HepG2 (cell line): ENCODE data around the gene RTN4. TPM values are rescaled to one million over a fixed set of nuclear protein-coding genes. Genes with fewer than 3 reads are reported as not detected.

Source experiments
- ARHGAP35 ChIP-seq: sonication (generic); formaldehyde crosslinking; IDR thresholded peaks from 2 replicates; pipeline ENCODE4 v1.9.0; 2022; ENCODE audit warnings: mild to moderate bottlenecking, inconsistent platforms, moderate library complexity, missing genetic modification reagents, borderline replicate concordance
- ARNT2 ChIP-seq: sonication (generic); formaldehyde crosslinking; IDR thresholded peaks from 2 replicates; pipeline ENCODE4 v1.8.0; 2022; ENCODE audit warnings: mild to moderate bottlenecking, low read depth, missing genetic modification reagents, moderate library complexity
- CAMTA2 ChIP-seq: sonication (generic); formaldehyde crosslinking; IDR thresholded peaks from 2 replicates; pipeline ENCODE4 v1.4.0; 2020; ENCODE audit warnings: mild to moderate bottlenecking, missing genetic modification reagents, borderline replicate concordance
- DMAP1 ChIP-seq: IDR thresholded peaks from 2 replicates; pipeline ENCODE4 v1.6.1; 2016
- ELF3 ChIP-seq: IDR thresholded peaks from 2 replicates; pipeline ENCODE4 v1.6.1; 2016; ENCODE audit warnings: missing genetic modification reagents, missing compliant biosample characterization
- HDAC2 ChIP-seq: sonication (generic); formaldehyde crosslinking; IDR thresholded peaks from 2 replicates; pipeline ENCODE4 v1.4.0; 2020; ENCODE audit warnings: missing genetic modification reagents
- IKZF5 ChIP-seq: IDR thresholded peaks from 2 replicates; pipeline ENCODE4 v1.6.1; 2018; ENCODE audit warnings: missing genetic modification reagents, mild to moderate bottlenecking, missing compliant biosample characterization
- NFKB2 ChIP-seq: sonication (generic); formaldehyde crosslinking; IDR thresholded peaks from 2 replicates; pipeline ENCODE4 v1.4.0; 2020; ENCODE audit warnings: missing genetic modification reagents, borderline replicate concordance
- NFRKB ChIP-seq: fragments of 450-650 bp; IDR thresholded peaks from 2 replicates; pipeline ENCODE4 v1.6.1; 2017
- NR2F1 ChIP-seq, 2 experiments: fragments of 450-650 bp in 1 of 2; formaldehyde crosslinking in 1 of 2; IDR thresholded peaks; 2 replicates each; pipeline versions ENCODE4 v1.5.0 to v1.6.1; 2016 to 2020; ENCODE audit warnings: mild to moderate bottlenecking in 1 of 2, missing compliant biosample characterization in 1 of 2, missing genetic modification reagents in 1 of 2, moderate library complexity in 1 of 2
- PHF8 ChIP-seq: sonication (generic); formaldehyde crosslinking; IDR thresholded peaks from 2 replicates; pipeline ENCODE4 v1.5.0; 2020; ENCODE audit warnings: missing genetic modification reagents
- PLRG1 ChIP-seq: fragments of 450-650 bp; conservative IDR thresholded peaks from 2 replicates; pipeline ENCODE4 v1.6.1; 2016
- RORA ChIP-seq: sonication (generic); formaldehyde crosslinking; IDR thresholded peaks from 2 replicates; pipeline ENCODE4 v1.5.0; 2020; ENCODE audit warnings: mild to moderate bottlenecking, missing genetic modification reagents, moderate library complexity
- SALL1 ChIP-seq: sonication (generic); formaldehyde crosslinking; IDR thresholded peaks from 2 replicates; pipeline ENCODE4 v1.8.0; 2022; ENCODE audit warnings: mild to moderate bottlenecking, missing genetic modification reagents
- SNAPC2 ChIP-seq: sonication (generic); formaldehyde crosslinking; IDR thresholded peaks from 2 replicates; pipeline ENCODE4 v1.8.1; 2022; ENCODE audit warnings: mild to moderate bottlenecking, missing genetic modification reagents
- SNRNP70 ChIP-seq: fragments of 200-400 bp; formaldehyde crosslinking; IDR thresholded peaks from 2 replicates; pipeline ENCODE4 v1.6.1; 2017; ENCODE audit warnings: mild to moderate bottlenecking, low read depth, low read length, moderate library complexity
- SOX13 ChIP-seq, 3 experiments: fragments of 450-650 bp in 1 of 3; sonication (generic) in 1 of 3; formaldehyde crosslinking in 1 of 3; IDR thresholded peaks in 2 of 3; conservative IDR thresholded peaks in 1 of 3; 2 replicates each; pipeline versions ENCODE4 v1.5.0 to v1.6.1; 2016 to 2020; ENCODE audit warnings: antibody characterized with exemption in 1 of 3, mild to moderate bottlenecking in 1 of 3, missing compliant biosample characterization in 1 of 3, missing genetic modification reagents in 1 of 3, moderate library complexity in 1 of 3
- SPEN ChIP-seq: sonication (generic); formaldehyde crosslinking; IDR thresholded peaks from 2 replicates; pipeline ENCODE4 v1.5.1; 2020; ENCODE audit warnings: low read depth, mild to moderate bottlenecking, missing genetic modification reagents
- TEAD3 ChIP-seq: optimal IDR thresholded peaks from 2 replicates; pipeline ENCODE3; 2016; ENCODE audit warnings: borderline replicate concordance
- U2AF1 ChIP-seq: fragments of 200-400 bp; formaldehyde crosslinking; optimal IDR thresholded peaks from 2 replicates; pipeline ENCODE3; 2017; ENCODE audit warnings: mild to moderate bottlenecking, low read depth, low read length
- YEATS2 ChIP-seq: sonication (generic); formaldehyde crosslinking; IDR thresholded peaks from 2 replicates; pipeline ENCODE4 v1.4.0; 2020; ENCODE audit warnings: missing genetic modification reagents, borderline replicate concordance
- ZNF274 ChIP-seq: sonication (generic); formaldehyde crosslinking; IDR thresholded peaks from 2 replicates; pipeline ENCODE4 v1.5.1; 2020; ENCODE audit warnings: mild to moderate bottlenecking, missing genetic modification reagents
- ZNF326 ChIP-seq: sonication (generic); formaldehyde crosslinking; IDR thresholded peaks from 2 replicates; pipeline ENCODE4 v1.4.0; 2020; ENCODE audit warnings: missing genetic modification reagents, borderline replicate concordance
- ZNF343 ChIP-seq: sonication (generic); formaldehyde crosslinking; IDR thresholded peaks from 2 replicates; pipeline ENCODE4 v1.4.0; 2020; ENCODE audit warnings: mild to moderate bottlenecking, missing genetic modification reagents
- ZNF670 ChIP-seq: sonication (generic); formaldehyde crosslinking; IDR thresholded peaks from 2 replicates; pipeline ENCODE4 v1.8.0; 2022; ENCODE audit warnings: mild to moderate bottlenecking, missing genetic modification reagents, borderline replicate concordance
- ZNF703 ChIP-seq: sonication (generic); formaldehyde crosslinking; IDR thresholded peaks from 2 replicates; pipeline ENCODE4 v1.5.1; 2020; ENCODE audit warnings: missing genetic modification reagents, mild to moderate bottlenecking, moderate library complexity, borderline replicate concordance
- ZNF704 ChIP-seq: sonication (generic); formaldehyde crosslinking; IDR thresholded peaks from 2 replicates; pipeline ENCODE4 v1.8.1; 2023; ENCODE audit warnings: mild to moderate bottlenecking, inconsistent platforms, moderate library complexity, missing genetic modification reagents, borderline replicate concordance
- ZNF740 ChIP-seq: sonication (generic); formaldehyde crosslinking; IDR thresholded peaks from 2 replicates; pipeline ENCODE4 v1.4.0; 2020; ENCODE audit warnings: missing genetic modification reagents
- ZNF850 ChIP-seq: sonication (generic); formaldehyde crosslinking; conservative IDR thresholded peaks from 2 replicates; pipeline ENCODE4 v1.9.0; 2021; ENCODE audit warnings: mild to moderate bottlenecking, missing genetic modification reagents
- polyA plus RNA-seq, 8 experiments: library from polyadenylated mRNA; depleted of rRNA in 3 of 8; stranded (reverse) in 7 of 8; unstranded in 1 of 8; fragments of >200 nt; fragmentation: Illumina TruSeq in 4 of 8; extraction: Trizol in 4 of 8; gene quantifications; 2 replicates each; pipeline versions ENCODE4 v1.2.1 to v1.2.3, GENCODE V29; 2011 to 2016; ENCODE audit warnings: low read depth in 4 of 8, missing spikeins in 1 of 8, mixed read lengths in 1 of 8; ENCODE audit not compliant: insufficient read depth in 1 of 8
- total RNA-seq, 5 experiments: library from RNA; depleted of rRNA; stranded (reverse); fragments of >200 nt; fragmentation: Illumina TruSeq; extraction: Trizol; gene quantifications; 2 replicates each; pipeline ENCODE4 v1.2.3, GENCODE V29; 2016; ENCODE audit warnings: low read depth in 1 of 5

The RTN4 gene
- total and polyA plus RNA-seq, 2 of the 13 experiments (the other 11 are each of a cell fraction or from before 2014, with no cell fraction given), result 98.4 to 133 TPM

- TF ChIP-seq ZNF703 (CRISPR knock-in tag) (peak; percentile 71; the same call in 1 of the 2 replicates), CAMTA2 (CRISPR knock-in tag) (0 out of 2 replicates have a peak, but pooled peaks have one; percentile 64), SPEN (CRISPR knock-in tag) (peak; percentile 77), TEAD3 (CRISPR knock-in tag) (peak; percentile 55), DMAP1 (CRISPR knock-in tag) (peak; percentile 86), HDAC2 (peak; percentile 68), SALL1 (peak; percentile 89), ELF3 (CRISPR knock-in tag) (no peak; the same call in 1 of the 2 replicates), ZNF670 (CRISPR knock-in tag) (peak; percentile 90; the same call in 1 of the 2 replicates), NFKB2 (CRISPR knock-in tag) (peak; percentile 78; the same call in 1 of the 2 replicates), ZNF274 (peak; percentile 23), RORA (CRISPR knock-in tag) (no peak), ZNF704 (CRISPR knock-in tag) (no peak), SNRNP70 (no peak), SOX13 (IDR thresholded peaks at IDR 0.05) (no peak), SOX13 (CRISPR knock-in tag; conservative IDR thresholded peaks at IDR 0.05 in 1 of 2, IDR thresholded peaks at IDR 0.05 in 1 of 2) (peak in 1 of 2 experiments; percentile 62; a peak in 2 of 4 replicates), SNAPC2 (CRISPR knock-in tag) (peak; percentile 73), ZNF343 (CRISPR knock-in tag) (no peak), ZNF850 (no peak), PLRG1 (no peak), ARHGAP35 (CRISPR knock-in tag) (no peak; the same call in 1 of the 2 replicates), IKZF5 (CRISPR knock-in tag) (0 out of 2 replicates have a peak, but pooled peaks have one; percentile 47), NR2F1 (CRISPR knock-in tag; IDR thresholded peaks at IDR 0.05) (no peak), U2AF1 (peak; percentile 90), YEATS2 (peak; percentile 25), ZNF740 (CRISPR knock-in tag) (no peak), PHF8 (CRISPR knock-in tag) (peak; percentile 63), ARNT2 (0 out of 2 replicates have a peak, but pooled peaks have one; percentile 51), ZNF326 (CRISPR knock-in tag) (no peak), NFRKB (no peak)
These were observed 1.0 kb downstream of the RTN4 start (continued) for GRCh38 chr2:55049043-55049820.
